CD4-positive, alpha-beta T cell treated with Interleukin-10 for 1 hour (primary cell): ENCODE data around the gene PRG3.
"Not testable (repeated sequence)": the region's sequence is repeated elsewhere in the genome, so short reads cannot be mapped to it uniquely, and the experiment has no call there.

Source experiments
- DNase-seq: peaks from one replicate; pipeline ENCODE4 v3.0.0-alpha.2; 2020

Gene PRG3

DNA sequence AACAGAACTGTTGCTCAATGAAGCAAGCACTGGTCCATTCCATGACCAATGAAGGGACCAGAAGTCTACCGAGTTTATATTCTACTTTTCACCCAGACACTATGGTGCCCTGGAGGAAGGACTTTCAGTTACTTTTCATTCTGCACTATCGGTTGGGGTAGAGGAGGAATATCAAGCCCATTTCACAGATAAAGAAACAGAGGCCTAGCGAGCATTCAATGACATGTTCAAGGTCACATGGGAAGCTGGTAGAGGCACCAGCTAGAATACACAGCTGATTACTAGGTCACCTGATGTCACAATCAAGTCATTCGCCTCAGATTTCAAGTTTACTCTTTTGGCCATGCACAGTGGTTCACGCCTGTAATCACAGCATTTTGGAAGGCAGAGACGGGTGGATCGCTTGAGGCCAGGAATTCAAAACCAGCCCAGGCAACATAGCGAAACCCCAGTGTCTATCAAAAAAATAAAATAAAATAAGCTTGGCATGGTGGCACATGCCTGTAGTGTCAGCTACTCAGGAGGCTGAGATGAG lies 27.1 kb upstream of the PRG3 start:
- no peak for DNase-seq

DNA sequence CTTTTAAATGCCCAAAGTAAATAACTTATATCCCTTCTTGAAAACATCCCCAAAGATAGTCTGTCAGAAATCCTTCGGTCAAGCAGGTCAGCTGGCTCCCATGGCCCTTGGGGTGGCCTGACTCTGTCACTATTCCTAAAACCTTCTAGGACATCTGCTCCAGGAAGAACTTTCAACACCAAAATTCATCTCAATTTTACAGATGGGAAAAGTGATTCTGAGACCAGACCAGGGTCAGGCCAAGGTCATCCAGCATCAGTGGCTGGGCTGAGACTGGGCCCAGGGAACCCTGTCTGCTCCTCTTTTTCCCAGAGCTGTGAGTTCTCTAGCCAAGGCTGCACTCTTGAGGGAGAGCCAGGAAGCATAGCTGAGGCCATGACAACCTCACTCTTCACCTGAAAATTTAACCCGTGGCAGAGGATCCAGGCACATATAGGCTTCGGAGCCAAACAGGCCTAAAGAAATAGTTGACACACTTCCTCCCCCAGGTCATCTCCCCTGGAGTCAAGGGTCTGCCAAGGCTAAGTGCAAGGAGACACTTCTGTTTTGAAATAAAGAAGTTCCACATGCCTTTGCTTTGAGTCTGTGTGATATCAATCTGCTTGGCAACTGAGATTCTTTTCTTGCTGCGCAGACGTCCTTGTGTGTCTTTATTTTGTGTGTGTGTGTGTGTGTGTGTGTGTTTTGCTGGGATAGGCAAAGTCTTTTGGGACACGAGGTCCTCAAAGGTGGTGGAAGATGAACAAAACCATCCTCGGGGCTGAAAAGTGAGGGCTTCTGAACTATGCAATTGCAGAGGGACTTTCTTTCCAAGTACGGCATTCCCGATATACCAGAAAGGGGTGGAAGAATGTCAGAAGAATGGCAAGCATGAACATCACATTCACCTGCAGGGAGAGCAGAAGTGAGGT lies 26.3 kb upstream of the PRG3 start:
- no peak for DNase-seq

DNA sequence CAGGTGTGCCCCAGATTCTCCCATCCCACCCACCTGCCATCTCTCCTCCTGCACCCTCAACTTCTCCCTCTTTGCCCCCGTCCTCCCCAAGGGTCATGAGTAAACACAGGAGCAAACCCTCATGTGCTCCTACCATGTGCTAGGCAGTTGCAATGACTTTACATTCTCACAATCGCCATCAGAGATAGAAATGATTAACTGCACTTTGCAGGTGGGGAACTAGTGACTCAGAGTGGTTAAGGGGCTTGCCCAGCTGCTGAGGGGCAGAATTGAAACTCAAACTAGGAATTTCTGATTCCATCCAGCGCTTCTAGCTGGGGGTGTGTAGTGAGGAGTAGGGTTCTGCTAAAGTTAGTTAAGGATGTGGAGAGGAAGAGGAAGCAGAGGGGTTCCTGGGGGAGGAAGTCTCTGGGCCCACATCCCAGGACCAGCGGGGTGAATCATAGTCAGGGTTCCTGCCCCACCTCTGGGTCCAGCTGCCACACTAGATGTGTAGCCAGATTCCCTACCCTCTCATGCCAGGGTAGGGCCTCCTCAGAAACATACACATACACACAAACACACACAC lies 25.5 kb upstream of the PRG3 start:
- DNase-seq: no peak

DNA sequence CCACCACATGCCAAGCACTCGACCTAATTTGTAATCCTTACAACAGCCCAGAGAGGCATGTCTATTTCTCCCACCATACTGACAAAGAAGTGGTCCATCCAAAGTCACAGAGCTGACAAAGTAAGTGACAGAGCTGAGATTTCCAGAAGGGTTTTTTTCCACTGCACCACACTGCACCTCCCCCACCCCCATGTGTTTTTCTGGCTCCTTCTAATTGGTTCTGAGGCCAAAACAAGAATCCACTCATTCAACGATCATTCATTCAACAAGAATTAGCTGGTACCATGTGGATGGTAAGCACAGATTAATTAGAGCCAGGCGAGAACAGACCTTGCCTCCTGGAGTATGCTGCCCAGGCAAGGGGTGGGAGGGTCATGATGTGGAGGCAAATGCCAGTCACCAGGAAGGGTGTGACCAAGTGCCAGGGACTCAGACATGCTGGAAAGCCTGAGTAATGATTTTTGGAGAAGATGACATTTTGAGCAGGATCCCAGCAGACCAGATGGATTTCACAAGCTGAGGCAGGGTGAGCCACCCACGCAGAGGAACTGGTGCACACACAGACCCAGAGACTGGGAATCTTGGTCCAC lies 24.4 kb upstream of the PRG3 start:
- DNase-seq: no peak

DNA sequence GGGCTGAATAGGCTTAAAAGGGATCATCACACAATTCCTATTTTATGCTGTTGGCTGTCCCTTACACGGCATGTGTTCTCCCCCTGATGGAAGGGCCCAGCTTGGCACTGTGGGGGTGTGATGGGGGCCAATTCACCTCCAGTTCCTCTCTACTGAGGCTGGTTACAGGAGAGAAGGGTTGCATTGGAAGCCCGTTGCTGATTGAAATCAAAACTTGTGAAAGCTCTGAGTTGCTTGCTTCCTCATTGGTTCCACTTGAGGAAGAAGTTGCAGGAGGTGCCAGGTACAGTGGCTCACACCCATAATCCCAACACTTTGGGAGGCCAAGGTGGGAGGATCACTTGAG lies 22.8 kb upstream of the PRG3 start:
- no peak for DNase-seq

DNA sequence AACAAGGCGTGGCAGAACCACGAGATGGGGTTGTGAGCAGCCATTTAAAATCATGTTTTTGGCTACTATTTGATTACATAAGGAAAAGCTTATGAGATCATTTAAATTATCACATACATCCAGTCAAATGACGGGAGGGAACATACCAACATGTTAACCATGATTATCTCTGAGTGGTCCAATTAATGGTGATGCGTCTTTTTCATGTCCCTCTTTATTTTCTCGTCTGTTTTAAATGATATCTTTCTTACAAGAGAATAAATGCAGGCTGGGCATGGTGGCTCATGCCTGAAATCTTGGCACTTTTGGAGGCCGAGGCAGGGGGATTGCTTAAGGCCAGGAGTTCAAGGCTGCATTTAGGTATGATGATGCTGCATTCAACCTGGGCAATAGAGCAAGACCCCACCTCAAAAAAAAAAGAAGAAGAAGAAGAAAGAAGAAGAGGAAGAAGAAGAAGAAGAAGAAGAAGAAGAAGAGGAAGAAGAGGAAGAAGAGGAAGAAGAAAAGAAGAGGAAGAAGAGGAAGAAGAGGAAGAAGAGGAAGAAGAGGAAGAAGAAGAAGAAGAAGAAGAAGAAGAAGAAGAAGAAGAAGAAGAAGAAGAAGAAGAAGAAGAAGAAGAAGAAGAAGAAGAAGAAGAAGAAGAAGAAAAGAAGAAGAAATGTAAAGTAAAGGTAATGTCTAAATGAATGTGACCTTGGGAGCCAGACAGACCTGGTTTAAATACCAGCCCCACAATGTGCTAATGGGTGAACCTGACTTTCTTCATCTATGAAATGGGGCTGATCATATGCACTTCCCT lies 22.3 kb upstream of the PRG3 start:
- not testable (repeated sequence) for DNase-seq

DNA sequence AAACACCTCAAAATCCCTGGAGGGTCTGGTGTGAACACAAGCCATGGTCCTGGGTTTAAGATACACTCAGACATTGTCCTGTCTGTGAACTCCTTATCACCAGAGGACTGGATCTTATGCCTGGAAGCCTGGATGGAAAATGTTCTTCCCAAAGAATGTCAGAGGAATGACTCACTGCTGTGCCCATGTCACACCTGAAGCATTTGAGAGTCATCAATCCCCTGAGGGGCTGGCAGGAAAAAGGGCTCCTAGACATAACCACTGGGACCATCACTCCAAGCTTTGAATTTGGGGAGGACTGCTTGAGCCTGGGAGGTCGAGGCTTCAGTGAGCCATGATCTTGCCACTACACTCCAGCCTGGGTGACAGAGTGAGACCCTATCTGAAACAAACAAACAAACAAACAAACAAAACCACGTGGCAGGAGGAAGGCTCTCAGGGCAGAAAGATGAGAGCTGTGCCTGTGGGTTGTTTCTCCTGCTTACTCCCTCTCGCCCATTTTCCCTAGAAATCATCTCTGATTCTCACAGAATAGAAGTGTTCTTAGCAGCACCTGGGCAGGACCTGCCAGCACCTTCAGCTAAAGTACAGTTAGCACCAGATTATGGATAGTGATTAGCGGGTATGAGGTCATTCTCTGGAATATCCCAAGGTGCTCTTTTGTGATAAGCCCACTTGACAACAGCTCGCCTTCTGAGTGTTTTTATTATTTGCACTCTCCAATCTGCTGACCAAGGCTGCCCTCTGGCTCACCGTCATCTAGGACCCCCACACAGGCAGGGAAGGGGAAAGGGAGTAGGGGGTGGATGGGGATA lies 21.4 kb upstream of the PRG3 start:
- no peak for DNase-seq

DNA sequence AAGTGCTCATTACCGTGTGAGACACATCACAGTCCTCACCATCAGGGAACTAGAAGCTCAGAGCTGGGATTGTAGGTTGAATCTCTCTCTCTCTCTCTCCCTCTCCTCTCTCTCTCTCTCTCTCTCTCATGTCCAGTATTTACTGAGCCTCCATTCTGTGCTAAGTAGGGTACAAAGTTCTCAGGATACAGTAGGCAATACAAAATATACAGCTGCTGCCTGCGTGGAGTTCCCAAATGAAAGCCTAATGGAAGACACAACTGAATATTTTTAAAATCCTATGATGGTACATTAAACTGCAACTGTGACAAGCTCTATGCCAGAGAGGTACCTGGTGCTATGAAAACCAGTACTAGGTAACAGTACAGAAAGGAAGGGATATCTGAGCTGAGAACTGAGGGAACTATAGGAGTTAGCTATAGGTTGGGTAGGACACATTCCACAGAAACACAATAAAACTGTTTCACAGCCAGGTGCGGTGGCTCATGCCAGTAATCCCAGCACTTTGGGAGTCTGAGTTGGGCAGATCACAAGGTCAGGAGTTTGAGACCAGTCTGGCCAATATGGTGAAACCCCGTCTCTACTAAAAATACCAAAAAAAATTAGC lies 19.1 kb upstream of the PRG3 start:
- no peak for DNase-seq

DNA sequence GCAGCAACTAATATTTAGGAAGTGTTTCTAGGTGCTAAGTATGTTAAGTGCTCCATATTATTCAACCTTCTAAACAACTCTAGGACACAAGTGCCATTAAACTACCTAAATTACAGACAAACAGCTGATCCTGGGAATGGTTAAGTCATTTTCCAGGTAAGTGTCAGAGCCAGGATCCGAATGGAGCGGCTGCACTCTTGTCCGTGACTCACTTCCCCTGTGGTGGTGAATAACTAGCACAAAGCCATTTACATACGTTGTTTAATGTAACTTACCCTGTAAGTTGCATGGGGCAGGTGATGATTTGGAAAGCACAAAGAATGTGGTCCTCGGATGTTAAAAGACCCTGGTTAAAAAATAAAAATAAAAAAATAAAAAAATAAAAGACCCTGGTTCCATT lies 18.3 kb upstream of the PRG3 start:
- DNase-seq: no peak

DNA sequence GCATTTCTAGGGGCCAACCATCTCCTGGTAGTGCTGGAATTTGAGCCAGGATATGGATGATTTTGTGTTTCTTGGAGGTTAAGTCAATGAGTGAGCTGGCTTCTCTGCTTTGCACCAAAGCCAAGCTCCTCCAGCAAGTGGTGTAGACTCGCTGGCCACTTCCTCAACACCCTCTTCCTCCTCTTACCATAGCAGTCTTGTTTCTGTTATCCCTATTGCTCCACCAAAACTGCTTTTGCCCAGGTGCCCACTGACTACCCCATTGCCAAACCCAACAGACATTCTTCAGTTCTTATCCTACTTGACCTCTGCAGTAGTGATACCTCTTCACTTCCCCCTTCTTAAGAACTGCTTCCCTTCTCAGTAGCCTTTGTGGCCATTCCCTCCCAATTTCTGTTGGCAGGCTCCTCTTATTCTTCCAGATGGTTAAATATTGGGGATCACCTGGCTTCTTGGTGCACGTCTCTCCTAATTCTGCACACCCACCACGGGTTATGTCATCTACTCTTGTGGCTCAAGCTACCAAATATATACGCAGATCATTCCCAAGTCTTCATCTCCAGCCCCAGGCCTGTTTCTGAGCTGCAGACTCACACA lies 16.5 kb upstream of the PRG3 start:
- DNase-seq: no peak

DNA sequence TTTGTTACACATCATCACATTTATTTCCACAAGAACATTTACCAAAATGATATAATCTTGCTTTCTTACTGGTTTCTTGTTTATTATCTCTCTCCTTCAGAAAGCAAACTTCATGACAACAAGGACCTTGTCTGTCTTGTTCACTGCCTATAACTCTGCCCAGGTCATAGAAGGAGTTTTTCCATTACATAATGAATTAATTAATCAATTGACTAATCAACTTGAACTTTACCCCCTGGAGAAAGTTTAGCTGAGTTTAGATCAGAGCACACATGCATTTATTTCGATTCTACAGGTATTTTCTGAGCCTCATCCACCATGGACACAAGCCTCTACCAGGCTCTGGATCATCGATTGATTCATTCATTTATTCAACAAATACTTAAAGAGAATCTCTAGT lies 15.8 kb upstream of the PRG3 start:
- no peak for DNase-seq

DNA sequence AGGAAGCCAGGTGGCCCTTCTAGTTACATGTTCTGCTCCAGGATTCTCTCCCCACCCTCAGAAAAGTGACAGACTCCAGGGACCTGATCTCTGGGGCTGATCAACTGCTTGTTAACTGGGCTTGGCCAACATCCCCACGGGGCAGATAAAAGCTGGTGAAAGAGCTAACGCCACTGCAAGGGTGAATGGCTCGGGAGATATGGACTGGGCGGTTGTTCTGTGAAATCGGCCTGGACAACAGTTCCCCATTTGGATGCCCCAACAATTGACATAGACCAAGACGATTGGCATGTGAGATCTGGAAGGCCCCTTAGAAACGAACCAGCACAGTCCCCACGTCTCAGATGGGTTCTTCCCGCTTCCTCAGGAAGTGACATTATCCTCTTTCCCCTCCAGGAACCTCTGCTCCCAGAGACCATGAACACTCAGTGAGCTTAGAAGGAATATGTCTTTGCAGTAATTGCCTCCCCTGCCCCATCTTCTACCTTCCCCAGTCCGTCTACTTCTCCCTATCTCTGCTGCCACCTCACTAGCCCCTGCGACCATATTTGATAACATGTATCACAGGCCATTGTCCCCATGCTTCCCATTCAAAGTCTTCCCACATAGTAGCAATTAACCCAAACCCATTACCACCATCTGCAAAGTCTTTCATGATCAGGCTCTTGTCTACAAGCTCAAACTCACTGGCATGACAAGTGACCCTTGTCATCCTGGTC lies 15.1 kb upstream of the PRG3 start:
- no peak for DNase-seq

DNA sequence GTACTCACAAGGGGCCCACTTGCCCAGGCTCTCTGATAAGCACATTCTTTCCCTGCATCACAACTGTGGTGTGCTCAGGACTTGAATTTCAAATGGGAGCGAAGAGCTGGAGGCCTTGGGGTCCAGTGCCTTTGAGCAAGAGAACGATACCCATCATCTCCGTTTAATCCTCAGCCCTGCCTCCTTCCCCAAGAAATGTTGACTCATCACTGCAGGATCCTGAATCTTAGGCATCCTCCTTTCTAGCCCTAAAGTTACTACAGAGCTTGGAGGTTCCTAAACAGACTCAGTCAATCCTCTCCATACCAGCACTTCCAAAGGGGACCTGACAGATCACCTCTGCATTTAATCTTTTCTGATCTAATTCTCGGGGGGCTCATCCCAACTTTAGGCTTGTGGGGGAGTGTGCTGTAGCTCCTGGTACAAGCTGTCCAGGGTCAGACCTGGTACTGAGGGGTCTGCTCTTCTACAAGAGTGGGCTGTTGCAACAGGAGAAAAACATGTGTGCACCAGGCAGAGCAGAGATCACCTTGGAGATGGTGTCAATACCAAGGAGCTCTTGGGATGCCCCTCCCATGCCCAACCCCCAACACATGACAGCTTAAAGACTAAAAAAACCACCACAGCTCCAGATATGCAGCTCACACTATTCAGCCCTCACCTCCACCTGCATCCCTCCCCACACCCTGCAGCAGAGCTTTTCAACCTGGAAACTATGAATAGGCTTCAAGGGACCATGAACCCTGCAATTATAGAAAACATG lies 13.4 kb upstream of the PRG3 start:
- no peak for DNase-seq

DNA sequence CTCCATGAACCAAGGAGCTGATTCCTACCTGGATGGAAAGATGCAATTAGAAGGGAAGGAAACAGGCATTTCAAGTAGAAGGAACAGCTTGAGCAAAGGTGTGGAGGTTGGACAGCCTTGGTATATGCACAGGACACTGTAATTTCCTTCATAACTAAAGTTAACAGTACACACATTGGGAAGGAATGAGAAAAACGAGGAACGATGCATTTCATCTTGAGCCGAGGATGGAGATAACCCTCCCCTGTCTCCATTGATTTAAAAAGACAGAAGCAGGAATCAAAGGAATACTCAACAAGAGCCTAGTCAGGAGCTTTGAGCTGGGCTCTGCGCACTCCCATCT lies 11.8 kb upstream of the PRG3 start:
- no peak for DNase-seq

DNA sequence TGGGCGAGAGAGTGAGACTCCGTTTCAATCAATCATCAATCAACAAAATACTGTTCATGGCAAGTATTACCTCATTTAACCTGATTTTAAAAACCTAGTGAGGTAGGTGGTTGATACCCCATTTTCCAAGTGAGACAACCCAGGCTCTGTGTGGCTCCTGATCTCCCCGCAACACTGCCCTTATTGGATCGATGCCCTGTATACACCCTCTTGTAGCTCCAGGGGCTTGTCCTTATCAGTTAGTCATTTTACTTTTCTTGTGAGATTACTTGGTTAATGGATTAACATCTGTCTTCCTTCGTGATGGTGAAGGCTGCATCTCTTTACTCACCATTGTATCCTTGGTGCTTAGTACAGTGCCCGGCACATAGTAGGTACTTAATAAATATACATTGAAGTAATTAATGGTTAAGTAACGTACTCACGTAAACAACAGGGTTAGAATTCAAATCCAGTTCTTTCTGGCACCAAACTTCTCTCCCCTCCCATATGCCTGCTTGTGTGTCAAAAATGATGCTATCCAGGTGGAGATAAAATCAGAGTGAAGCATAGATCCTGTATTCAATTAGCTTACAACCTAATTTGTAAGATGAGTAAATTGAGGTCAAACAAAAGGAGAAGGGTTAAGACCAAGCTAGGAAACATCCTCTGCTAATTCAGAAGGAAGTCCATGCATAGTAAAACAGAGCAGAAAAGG lies 11.3 kb upstream of the PRG3 start:
- no peak for DNase-seq

DNA sequence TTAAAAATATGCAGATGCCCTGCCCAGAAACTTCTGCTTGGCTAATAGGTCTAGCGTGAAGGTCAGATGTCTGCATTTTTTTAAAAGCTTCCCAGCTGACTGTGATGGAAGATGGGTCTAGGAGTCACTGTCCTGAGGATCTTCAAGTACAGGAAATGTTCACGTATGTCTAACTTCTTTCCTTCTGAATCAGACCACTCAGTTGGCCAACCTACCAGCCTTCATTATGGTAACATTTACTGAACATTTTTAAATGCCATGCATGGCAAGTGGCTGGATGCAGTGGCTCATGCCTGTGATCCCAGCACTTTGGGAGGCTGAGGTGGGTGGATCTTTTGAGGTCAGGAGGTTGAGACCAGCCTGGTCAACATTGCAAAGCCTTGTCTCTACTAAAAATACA lies 10.6 kb upstream of the PRG3 start:
- DNase-seq: no peak

DNA sequence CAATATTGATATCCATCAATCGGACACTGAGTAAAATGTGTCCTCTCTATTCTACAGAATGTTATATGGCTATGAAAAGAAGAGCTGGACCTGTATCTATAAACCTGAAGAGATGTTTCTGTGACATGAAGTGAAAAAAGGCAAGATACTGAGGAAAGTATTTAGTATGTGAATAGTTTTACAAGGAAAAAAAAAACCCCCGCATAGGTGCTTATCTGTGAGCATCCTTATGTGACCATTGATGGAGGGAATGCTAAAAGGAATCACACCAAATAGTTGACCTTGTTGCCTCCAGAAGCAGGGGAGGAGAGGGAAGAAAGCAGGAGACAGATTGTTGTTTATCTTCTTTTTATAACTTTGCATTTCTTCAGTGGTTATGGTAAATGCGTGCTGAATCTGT lies 10.2 kb upstream of the PRG3 start:
- no peak for DNase-seq

DNA sequence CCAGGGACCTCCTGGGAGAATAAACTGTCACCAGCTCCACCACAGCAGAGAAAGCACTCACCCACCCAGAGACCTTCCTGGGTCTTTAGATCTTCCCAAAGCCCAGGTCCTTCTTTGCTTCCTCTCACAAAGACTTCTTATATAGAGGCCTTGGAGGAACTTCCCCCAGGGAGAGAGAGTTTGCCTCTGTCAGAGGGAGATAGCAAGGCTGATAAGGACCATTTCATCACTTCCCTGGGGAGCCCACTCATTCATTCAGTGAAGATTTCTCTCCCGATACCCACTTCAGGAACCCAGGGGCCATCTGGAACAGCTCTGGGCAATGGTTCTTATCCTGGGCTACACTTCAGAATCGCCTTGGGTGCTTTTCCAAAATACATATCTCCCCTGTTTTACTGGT lies 9.6 kb upstream of the PRG3 start, which contains the start of gene PRG2:
Gene PRG2, minus strand, starts transcription at position 116 of the 400 bp plus-strand sequence. CDS start 706 bp downstream, outside the sequence.
- no peak for DNase-seq

DNA sequence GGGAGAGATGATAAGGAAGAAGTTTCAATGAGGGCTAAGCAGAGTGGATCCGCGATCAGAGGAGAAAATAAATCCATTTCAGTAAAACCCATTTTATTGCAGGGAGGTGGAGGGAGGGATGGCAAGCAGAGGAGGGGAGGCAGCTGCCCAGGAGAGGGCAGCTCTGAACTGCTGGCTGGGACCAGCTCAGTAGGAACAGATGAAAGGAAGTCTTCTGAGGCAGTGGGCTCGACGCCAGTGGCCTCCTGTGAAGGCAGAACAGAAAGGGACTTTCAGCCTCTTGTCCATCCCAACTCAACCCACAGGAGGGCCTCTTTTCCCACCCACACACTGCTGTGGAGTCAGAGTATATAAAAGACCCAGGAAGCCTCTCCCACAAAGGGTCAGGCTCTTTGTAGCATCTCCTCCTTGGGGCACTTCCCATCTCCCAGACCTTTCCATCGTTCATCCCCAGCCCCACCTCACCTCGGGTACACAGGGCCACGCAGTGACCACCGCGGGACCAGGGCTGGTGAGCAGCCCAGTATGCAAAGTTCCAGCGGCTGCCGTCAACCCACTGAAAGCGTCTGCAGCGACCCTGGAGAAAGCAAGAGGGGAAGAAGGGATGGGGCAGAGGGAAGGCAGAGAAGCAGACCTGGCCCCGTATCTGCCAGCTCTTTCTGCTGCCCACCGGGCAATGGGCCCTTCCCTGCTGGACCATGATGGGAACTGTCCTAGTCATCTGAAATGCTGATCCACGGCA lies 6.5 kb upstream of the PRG3 start:
- DNase-seq: no peak
